OCI-LY3 (cell line): Measurements from ENCODE around the gene CRPPA.
"Not testable (repeated sequence)": the region's sequence is repeated elsewhere in the genome, so short reads cannot be mapped to it uniquely, and the experiment has no call there.

Experiments
- H2AFZ ChIP-seq: fragments of 200-600, 300-600 bp; shearing (Covaris generic); 2 replicates; pipeline ENCODE4 v1.6.0; 2014; ENCODE audit warnings: antibody characterized with exemption, low read depth, low read length
- H3K27ac ChIP-seq: fragments of 200-600, 300-600 bp; sonication (generic); 2 replicates; pipeline ENCODE4 v1.5.1; 2014; ENCODE audit warnings: mild to moderate bottlenecking, low read length, moderate library complexity, mixed read lengths
- H3K27me3 ChIP-seq: fragments of 200-600, 300-600 bp; sonication (generic); 2 replicates; pipeline ENCODE4 v1.6.1; 2014; ENCODE audit warnings: low read depth, low read length, mixed read lengths
- H3K36me3 ChIP-seq: fragments of 200-600, 300-600 bp; sonication (generic); replicated peaks from 2 replicates; pipeline ENCODE3; 2014; ENCODE audit warnings: low read depth, low read length, mixed read lengths
- H3K4me1 ChIP-seq: fragments of 300-600, 200-600 bp; sonication (generic); 2 replicates; pipeline ENCODE4 v1.6.1; 2014; ENCODE audit warnings: low read length, mixed read lengths
- H3K4me2 ChIP-seq: fragments of 200-600, 300-600 bp; sonication (generic); 2 replicates; pipeline ENCODE4 v1.6.1; 2014; ENCODE audit warnings: low read length, mixed read lengths
- H3K4me3 ChIP-seq: fragments of 300-600, 200-600 bp; sonication (generic); 2 replicates; pipeline ENCODE4 v1.5.1; 2014; ENCODE audit warnings: antibody characterized with exemption, mild to moderate bottlenecking, low read length, moderate library complexity
- H3K79me2 ChIP-seq: fragments of 300-600, 200-600 bp; shearing (Covaris generic); 2 replicates; pipeline ENCODE4 v1.6.1; 2014; ENCODE audit warnings: mild to moderate bottlenecking, low read length, mixed read lengths
- H3K9ac ChIP-seq: fragments of 300-600, 200-600 bp; shearing (Covaris generic); 2 replicates; pipeline ENCODE4 v1.6.0; 2014; ENCODE audit warnings: mild to moderate bottlenecking, low read length, moderate library complexity
- H3K9me3 ChIP-seq: fragments of 200-600, 300-600 bp; shearing (Covaris generic); 2 replicates; pipeline ENCODE4 v1.6.1; 2014; ENCODE audit warnings: low read length, mixed read lengths; ENCODE audit not compliant: insufficient read depth
- H4K20me1 ChIP-seq: fragments of 200-600, 300-600 bp; sonication (generic); 2 replicates; pipeline ENCODE4 v1.6.1; 2016; ENCODE audit warnings: low read length, mixed read lengths; ENCODE audit not compliant: insufficient read depth
- EZH2phosphoT487 ChIP-seq: fragments of 200-600 bp; shearing (Covaris generic); IDR thresholded peaks from 2 replicates; pipeline ENCODE4 v1.6.1; 2018; ENCODE audit warnings: antibody characterized with exemption, mixed run types, low read depth
- TF ChIP-seq, protein P1 (sequence below): fragments of 200-600, 300-600 bp; sonication (generic); IDR thresholded peaks from 2 replicates; pipeline ENCODE4 v1.5.1; 2014; ENCODE audit warnings: antibody characterized with exemption, low read length, low read depth

CRPPA gene

DNA sequence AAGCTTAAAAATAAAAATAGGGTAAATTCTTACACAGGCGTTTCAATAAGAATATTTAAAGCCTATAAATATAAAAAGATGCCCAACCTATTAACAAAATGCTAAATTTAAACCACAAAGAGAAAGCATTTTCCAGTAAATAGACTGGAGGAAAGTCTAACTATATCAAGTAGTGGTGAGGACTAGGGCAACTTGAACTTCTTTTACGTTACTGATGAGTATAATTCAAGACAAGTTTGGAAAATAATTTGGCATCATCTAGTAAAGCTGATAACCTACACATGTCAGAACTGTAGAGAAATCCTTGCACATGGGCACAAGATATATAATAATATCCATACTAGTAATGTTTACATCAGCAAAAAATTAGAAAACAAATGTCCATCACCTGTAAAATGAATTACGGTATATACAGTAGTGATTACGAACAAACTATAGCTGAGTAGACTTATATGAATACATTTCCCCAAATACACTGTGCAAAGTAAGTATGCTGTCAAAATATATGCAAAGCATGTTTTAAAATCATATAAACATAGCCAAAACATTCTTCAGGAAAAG lies 27.4 kb downstream of the CRPPA start:
- no peak overlapping the region for H2AFZ ChIP-seq
- H3K27me3 ChIP-seq, result no peaks in the 10 kb centered on the region
- no peak for TF ChIP-seq EZH2phosphoT487
- TF ChIP-seq, protein P1, sequence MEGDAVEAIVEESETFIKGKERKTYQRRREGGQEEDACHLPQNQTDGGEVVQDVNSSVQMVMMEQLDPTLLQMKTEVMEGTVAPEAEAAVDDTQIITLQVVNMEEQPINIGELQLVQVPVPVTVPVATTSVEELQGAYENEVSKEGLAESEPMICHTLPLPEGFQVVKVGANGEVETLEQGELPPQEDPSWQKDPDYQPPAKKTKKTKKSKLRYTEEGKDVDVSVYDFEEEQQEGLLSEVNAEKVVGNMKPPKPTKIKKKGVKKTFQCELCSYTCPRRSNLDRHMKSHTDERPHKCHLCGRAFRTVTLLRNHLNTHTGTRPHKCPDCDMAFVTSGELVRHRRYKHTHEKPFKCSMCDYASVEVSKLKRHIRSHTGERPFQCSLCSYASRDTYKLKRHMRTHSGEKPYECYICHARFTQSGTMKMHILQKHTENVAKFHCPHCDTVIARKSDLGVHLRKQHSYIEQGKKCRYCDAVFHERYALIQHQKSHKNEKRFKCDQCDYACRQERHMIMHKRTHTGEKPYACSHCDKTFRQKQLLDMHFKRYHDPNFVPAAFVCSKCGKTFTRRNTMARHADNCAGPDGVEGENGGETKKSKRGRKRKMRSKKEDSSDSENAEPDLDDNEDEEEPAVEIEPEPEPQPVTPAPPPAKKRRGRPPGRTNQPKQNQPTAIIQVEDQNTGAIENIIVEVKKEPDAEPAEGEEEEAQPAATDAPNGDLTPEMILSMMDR, result no peak
- peaks cover 12% of the 10 kb centered on the region for H3K9me3 ChIP-seq
- no peak overlapping the region for H3K27ac ChIP-seq
- no peak overlapping the region for H3K4me2 ChIP-seq
- no peak overlapping the region for H3K4me3 ChIP-seq
- peaks cover 19% of the 10 kb centered on the region for H3K36me3 ChIP-seq
- no peak overlapping the region for H3K9ac ChIP-seq
- no peaks in the 10 kb centered on the region for H4K20me1 ChIP-seq
- no peaks in the 10 kb centered on the region for H3K79me2 ChIP-seq
- no peaks in the 10 kb centered on the region for H3K4me1 ChIP-seq

DNA sequence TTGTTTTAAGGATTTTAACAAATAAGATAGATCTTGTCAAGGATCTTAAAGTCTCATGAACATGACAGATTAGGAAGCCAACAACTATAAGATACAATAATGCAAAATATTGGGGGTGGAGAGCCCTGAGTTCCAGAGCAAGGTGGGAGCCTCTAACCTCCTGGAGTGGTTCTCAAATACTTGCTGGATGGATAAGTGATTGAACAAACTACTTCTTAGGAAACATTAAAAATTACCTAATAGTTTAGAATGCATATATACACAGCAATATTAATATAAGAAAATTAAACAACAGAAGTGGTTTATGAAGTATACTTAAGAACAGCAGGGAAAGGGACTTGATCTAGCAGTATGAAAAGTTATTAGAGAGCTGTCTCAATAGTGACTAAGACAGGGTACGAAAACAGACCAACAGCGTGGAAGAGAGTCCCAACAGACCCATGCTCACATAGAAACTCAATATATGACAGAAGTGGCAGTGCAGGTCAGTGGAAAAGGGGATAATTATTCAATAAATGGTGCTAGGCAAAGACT lies 28.3 kb downstream of the CRPPA start:
- Histone ChIP-seq H3K9me3 (peaks cover 4% of the 10 kb centered on the region), H3K4me3 (no peak overlapping the region), H3K9ac (no peak overlapping the region), H3K4me1 (no peaks in the 10 kb centered on the region), H4K20me1 (no peaks in the 10 kb centered on the region), H3K27ac (no peak overlapping the region), H3K79me2 (no peaks in the 10 kb centered on the region), H3K36me3 (peaks cover 10% of the 10 kb centered on the region), H3K4me2 (no peak overlapping the region), H3K27me3 (no peaks in the 10 kb centered on the region), H2AFZ (no peak overlapping the region)
- TF ChIP-seq, protein P1, result no peak
- no peak for TF ChIP-seq EZH2phosphoT487

DNA sequence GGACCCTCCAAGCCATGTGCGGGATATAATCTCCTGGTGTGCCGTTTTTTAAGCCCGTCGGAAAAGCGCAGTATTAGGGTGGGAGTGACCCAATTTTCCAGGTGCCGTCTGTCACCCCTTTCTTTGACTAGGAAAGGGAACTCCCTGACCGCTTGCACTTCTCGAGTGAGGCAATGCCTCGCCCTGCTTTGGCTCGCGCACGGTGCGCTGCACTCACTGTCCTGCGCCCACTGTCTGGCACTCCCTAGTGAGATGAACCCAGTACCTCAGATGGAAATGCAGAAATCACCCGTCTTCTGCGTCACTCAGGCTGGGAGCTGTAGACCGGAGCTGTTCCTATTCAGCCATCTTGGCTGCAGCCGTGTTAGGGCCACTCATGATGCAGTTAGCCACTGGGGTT lies 37.6 kb downstream of the CRPPA start:
- H3K27me3 ChIP-seq, H4K20me1 ChIP-seq, H3K9me3 ChIP-seq, H2AFZ ChIP-seq, H3K4me3 ChIP-seq, H3K4me2 ChIP-seq, H3K9ac ChIP-seq, H3K79me2 ChIP-seq, H3K27ac ChIP-seq, H3K36me3 ChIP-seq, H3K4me1 ChIP-seq: not testable (repeated sequence)

DNA sequence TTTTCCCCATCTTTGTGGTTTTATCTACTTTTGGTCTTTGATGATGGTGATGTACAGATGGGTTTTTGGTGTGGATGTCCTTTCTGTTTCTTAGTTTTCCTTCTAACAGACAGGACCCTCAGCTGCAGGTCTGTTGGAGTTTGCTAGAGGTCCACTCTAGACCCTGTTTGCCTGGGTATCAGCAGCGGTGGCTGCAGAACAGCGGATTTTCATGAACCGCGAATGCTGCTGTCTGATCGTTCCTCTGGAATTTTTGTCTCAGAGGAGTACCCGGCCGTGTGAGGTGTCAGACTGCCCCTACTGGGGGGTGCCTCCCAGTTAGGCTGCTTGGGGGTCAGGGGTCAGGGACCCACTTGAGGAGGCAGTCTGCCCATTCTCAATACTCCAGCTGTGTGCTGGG lies 38.2 kb downstream of the CRPPA start:
- not testable (repeated sequence) for H3K9me3 ChIP-seq, H3K4me1 ChIP-seq, H3K79me2 ChIP-seq, H3K4me3 ChIP-seq, H3K9ac ChIP-seq, H3K4me2 ChIP-seq, H3K27me3 ChIP-seq, H2AFZ ChIP-seq, H3K27ac ChIP-seq, H4K20me1 ChIP-seq, H3K36me3 ChIP-seq
